ENCODE results near the gene RREB1. TPM values are rescaled to one million over a fixed set of nuclear protein-coding genes. Genes with fewer than 3 reads are reported as not detected.
A peak's percentile ranks its signal among the peaks of the same experiment; 100 is the strongest.

The RREB1 gene
- total RNA-seq, 1 experiment from 2014 or later = 53.5 TPM

GRCh38 chr6:7238900-7239589 is 131.3 kb downstream of the RREB1 start:
- Mint-ChIP-seq H3K4me3 (ENCODE audit: unreplicated experiment) (no peak overlapping the region), H3K4me1 (ENCODE audit: insufficient read depth, unreplicated experiment) (peaks cover 30% of the 10 kb centered on the region), H3K36me3 (ENCODE audit: insufficient read depth, unreplicated experiment) (peaks cover 52% of the 10 kb centered on the region)

GRCh38 chr6:7239590-7239948 is 131.8 kb downstream of the RREB1 start:
- peaks cover 56% of the 10 kb centered on the region for H3K36me3 Mint-ChIP-seq (ENCODE audit: insufficient read depth, unreplicated experiment)
- no peaks in the 10 kb centered on the region for H3K27me3 Mint-ChIP-seq (ENCODE audit: insufficient read depth, unreplicated experiment)
- H3K27ac Mint-ChIP-seq (ENCODE audit: low read depth, unreplicated experiment) = peak overlapping the region; percentile 41
- no peak overlapping the region for H3K4me3 Mint-ChIP-seq (ENCODE audit: unreplicated experiment)
- no TSS peak for BruUV-seq (replicated peaks)
- ChIA-PET CTCF (interaction anchor here (0.5 to 2.0 kb wide), 7 partner anchors 19 to 599 kb away, joined by 3 to 11 read pairs (median 3); no protein-coding TSS in a partner anchor), POLR2A (interaction anchor here (0.6 kb wide), 1 partner anchor 423 kb away, joined by 3 read pairs; no protein-coding TSS in a partner anchor)
- H3K9me3 Mint-ChIP-seq (ENCODE audit: unreplicated experiment) = no peaks in the 10 kb centered on the region
- H3K4me1 Mint-ChIP-seq (ENCODE audit: insufficient read depth, unreplicated experiment) = peaks cover 30% of the 10 kb centered on the region
- intact Hi-C loops (cut with micrococcal nuclease) = no loop called here
- no peak for DNase-seq (ENCODE audit: unreplicated experiment)
- TF ChIP-seq, protein P1, sequence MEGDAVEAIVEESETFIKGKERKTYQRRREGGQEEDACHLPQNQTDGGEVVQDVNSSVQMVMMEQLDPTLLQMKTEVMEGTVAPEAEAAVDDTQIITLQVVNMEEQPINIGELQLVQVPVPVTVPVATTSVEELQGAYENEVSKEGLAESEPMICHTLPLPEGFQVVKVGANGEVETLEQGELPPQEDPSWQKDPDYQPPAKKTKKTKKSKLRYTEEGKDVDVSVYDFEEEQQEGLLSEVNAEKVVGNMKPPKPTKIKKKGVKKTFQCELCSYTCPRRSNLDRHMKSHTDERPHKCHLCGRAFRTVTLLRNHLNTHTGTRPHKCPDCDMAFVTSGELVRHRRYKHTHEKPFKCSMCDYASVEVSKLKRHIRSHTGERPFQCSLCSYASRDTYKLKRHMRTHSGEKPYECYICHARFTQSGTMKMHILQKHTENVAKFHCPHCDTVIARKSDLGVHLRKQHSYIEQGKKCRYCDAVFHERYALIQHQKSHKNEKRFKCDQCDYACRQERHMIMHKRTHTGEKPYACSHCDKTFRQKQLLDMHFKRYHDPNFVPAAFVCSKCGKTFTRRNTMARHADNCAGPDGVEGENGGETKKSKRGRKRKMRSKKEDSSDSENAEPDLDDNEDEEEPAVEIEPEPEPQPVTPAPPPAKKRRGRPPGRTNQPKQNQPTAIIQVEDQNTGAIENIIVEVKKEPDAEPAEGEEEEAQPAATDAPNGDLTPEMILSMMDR (IDR thresholded peaks at IDR 0.05; ENCODE audit: unreplicated experiment) = no peak

More at GRCh38 chr6:7238900-7239589, 131.3 kb downstream of the RREB1 start:
- DNase-seq (ENCODE audit: unreplicated experiment) = peak; percentile 85
- no TSS peak for BruUV-seq (replicated peaks)
- intact Hi-C loops (cut with micrococcal nuclease) = no loop called here
- H3K27ac Mint-ChIP-seq (ENCODE audit: low read depth, unreplicated experiment) = peak overlapping the region; percentile 41
- no peaks in the 10 kb centered on the region for H3K27me3 Mint-ChIP-seq (ENCODE audit: insufficient read depth, unreplicated experiment)
- ChIA-PET CTCF (interaction anchor here (0.5 to 2.0 kb wide), 15 partner anchors 19 to 599 kb away, joined by 3 to 11 read pairs (median 3); no protein-coding TSS in a partner anchor), POLR2A (interaction anchor here (1.2 to 2.0 kb wide), 2 partner anchors 23 to 50 kb away, joined by 3 to 4 read pairs; no protein-coding TSS in a partner anchor)
- TF ChIP-seq, protein P1 (IDR thresholded peaks at IDR 0.05; ENCODE audit: unreplicated experiment) = peak; percentile 45
- H3K9me3 Mint-ChIP-seq (ENCODE audit: unreplicated experiment) = no peaks in the 10 kb centered on the region

DNA sequence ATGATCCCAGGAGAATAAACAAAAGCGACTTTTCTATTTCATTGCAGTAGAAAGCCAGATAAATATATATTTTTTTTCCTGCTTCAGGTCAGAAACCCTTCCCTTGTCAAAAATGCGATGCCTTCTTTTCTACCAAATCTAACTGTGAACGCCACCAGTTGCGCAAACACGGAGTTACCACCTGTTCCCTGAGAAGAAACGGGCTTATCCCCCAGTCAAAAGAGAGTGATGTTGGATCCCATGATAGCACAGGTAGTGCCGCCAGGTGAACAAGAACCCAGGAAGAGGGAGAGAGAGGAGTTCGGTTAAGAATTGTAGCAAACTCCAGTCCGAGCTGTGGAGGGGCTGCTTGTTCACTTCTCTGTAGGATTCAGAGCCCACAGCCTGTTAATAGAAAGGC is 132.6 kb downstream of the RREB1 start:
- no peak overlapping the region for H3K4me3 Mint-ChIP-seq (ENCODE audit: unreplicated experiment)
- no peaks in the 10 kb centered on the region for H3K27me3 Mint-ChIP-seq (ENCODE audit: insufficient read depth, unreplicated experiment)
- no peak overlapping the region for H3K27ac Mint-ChIP-seq (ENCODE audit: low read depth, unreplicated experiment)
- H3K36me3 Mint-ChIP-seq (ENCODE audit: insufficient read depth, unreplicated experiment) = peaks cover 56% of the 10 kb centered on the region
- H3K4me1 Mint-ChIP-seq (ENCODE audit: insufficient read depth, unreplicated experiment) = peaks cover 27% of the 10 kb centered on the region
- TF ChIP-seq, protein P1 (IDR thresholded peaks at IDR 0.05; ENCODE audit: unreplicated experiment) = no peak
- no peak for DNase-seq (ENCODE audit: unreplicated experiment)
- intact Hi-C loops (cut with micrococcal nuclease) = loop anchor here (5.0 kb wide), 1 partner anchor 323 kb away; no protein-coding TSS in a partner anchor
- ChIA-PET POLR2A (no interaction called here), CTCF (interaction anchor here (0.7 kb wide), 1 partner anchor 516 kb away, joined by 4 read pairs; no protein-coding TSS in a partner anchor)
- no TSS peak for BruUV-seq (replicated peaks)
- no peaks in the 10 kb centered on the region for H3K9me3 Mint-ChIP-seq (ENCODE audit: unreplicated experiment)

DNA sequence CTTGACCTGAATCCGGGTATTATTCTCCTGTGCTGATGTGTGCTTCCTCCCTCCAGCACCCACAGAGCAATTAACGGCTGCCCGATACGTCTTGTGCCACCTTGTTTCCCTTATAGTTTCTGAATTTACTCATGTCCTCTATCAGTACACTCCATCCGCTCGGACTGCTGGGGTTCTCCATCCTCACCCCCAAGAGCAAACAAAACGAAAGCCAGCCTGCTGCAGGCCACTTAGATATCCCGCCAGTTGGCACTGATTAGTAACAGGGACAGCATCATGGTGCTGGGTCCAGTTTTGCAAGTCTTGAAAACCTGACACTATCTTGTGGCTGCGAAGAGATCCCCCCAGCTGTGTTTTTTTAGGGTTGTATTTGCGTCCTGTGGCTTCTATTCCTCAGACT is 133.4 kb downstream of the RREB1 start:
- no TSS peak for BruUV-seq (replicated peaks)
- H3K27ac Mint-ChIP-seq (ENCODE audit: low read depth, unreplicated experiment) = no peak overlapping the region
- H3K4me3 Mint-ChIP-seq (ENCODE audit: unreplicated experiment) = no peak overlapping the region
- POLR2A ChIA-PET = no interaction called here
- intact Hi-C loops (cut with micrococcal nuclease) = loop anchor here (5.0 kb wide), 1 partner anchor 324 kb away; no protein-coding TSS in a partner anchor
- peaks cover 19% of the 10 kb centered on the region for H3K4me1 Mint-ChIP-seq (ENCODE audit: insufficient read depth, unreplicated experiment)
- no peaks in the 10 kb centered on the region for H3K27me3 Mint-ChIP-seq (ENCODE audit: insufficient read depth, unreplicated experiment)
- TF ChIP-seq, protein P1 (IDR thresholded peaks at IDR 0.05; ENCODE audit: unreplicated experiment) = no peak
- DNase-seq (ENCODE audit: unreplicated experiment) = no peak
- H3K9me3 Mint-ChIP-seq (ENCODE audit: unreplicated experiment) = no peaks in the 10 kb centered on the region
- CTCF ChIA-PET = interaction anchor here (0.6 to 1.2 kb wide), 2 partner anchors 14 to 15 kb away, joined by 3 read pairs; no protein-coding TSS in a partner anchor
- peaks cover 61% of the 10 kb centered on the region for H3K36me3 Mint-ChIP-seq (ENCODE audit: insufficient read depth, unreplicated experiment)
